DND-41 (cell line): ENCODE results near the gene ANO9.

ENCODE experiments used
- EZH2 ChIP-seq: IDR thresholded peaks from 3 replicates; pipeline ENCODE4 v1.6.1; 2012; ENCODE audit warnings: borderline replicate concordance, low read depth, mild to moderate bottlenecking, moderate library complexity, low read length, inconsistent platforms; ENCODE audit not compliant: severe bottlenecking
- TF ChIP-seq, protein P1 (sequence below): IDR thresholded peaks from 2 replicates; pipeline ENCODE4 v1.5.1; 2012; ENCODE audit warnings: borderline replicate concordance, low read length, moderate library complexity, mild to moderate bottlenecking; ENCODE audit not compliant: poor library complexity, severe bottlenecking; ENCODE audit errors: extremely low read depth

DNA sequence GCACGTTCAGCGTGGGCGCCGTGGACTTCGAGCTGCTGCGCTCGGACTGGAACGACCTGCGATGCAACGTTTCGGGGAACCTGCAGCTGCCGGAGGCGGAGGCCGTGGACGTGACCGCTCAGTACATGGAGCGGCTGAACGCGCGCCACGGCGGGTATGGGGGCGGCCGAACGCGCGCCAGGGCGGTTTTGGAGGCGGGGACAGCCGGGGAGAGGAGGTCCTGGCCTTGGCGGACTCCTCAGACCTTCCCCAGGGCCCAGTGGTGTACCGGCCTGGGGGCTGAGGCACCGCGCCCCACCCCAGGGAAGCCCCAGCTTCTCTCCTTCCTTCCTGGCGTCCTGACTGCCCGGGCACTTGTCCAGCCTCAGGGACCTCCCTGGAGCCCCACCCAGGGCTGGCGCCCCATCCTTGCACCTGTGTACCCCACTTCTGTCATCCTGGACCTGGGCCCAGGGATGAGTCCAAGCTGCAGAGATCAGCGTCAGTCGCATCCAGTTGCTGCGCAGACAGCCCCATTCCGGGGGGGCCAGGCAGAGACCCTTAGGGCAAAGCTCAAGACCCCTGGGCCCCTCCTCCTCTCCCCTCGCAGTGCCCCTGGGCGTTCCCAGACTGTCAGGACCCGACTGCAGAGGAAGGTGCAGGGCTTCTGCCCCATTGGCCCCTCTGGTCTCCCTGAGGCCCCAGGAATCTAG lies 64.5 kb downstream of the ANO9 start:
- TF ChIP-seq, protein P1, sequence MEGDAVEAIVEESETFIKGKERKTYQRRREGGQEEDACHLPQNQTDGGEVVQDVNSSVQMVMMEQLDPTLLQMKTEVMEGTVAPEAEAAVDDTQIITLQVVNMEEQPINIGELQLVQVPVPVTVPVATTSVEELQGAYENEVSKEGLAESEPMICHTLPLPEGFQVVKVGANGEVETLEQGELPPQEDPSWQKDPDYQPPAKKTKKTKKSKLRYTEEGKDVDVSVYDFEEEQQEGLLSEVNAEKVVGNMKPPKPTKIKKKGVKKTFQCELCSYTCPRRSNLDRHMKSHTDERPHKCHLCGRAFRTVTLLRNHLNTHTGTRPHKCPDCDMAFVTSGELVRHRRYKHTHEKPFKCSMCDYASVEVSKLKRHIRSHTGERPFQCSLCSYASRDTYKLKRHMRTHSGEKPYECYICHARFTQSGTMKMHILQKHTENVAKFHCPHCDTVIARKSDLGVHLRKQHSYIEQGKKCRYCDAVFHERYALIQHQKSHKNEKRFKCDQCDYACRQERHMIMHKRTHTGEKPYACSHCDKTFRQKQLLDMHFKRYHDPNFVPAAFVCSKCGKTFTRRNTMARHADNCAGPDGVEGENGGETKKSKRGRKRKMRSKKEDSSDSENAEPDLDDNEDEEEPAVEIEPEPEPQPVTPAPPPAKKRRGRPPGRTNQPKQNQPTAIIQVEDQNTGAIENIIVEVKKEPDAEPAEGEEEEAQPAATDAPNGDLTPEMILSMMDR: no peak
- no peak for TF ChIP-seq EZH2
